A673 (cell line): ENCODE measurements around the gene TTLL1. TPM values are rescaled to one million over a fixed set of nuclear protein-coding genes. Genes with fewer than 3 reads are reported as not detected.
A peak's percentile ranks its signal among the peaks of the same experiment; 100 is the strongest.

Source experiments
- BruUV-seq: library from RNA; stranded (reverse); fragments of 400-500 nt; replicated peaks from 2 replicates; lab custom pipeline; 2021; lab: Mats Ljungman, UMichigan
- CTCF ChIA-PET: fragments of 300-600 bp; sonication (Branson Sonifier 250); formaldehyde crosslinking; loops from one replicate; lab custom pipeline; 2022; ENCODE audit warnings: antibody characterized with exemption; lab: Charles Lee
- POLR2A ChIA-PET: fragments of 300-600 bp; sonication (Branson Sonifier 250); formaldehyde crosslinking; loops from one replicate; lab custom pipeline; 2022; ENCODE audit warnings: antibody characterized with exemption; ENCODE audit not compliant: low non-redundant PET; lab: Charles Lee
- DNase-seq: peaks from one replicate; pipeline ENCODE4 v3.0.0-alpha.2; 2015; ENCODE audit warnings: low spot score
- H3K27ac ChIP-seq: fragments of 200-600 bp; sonication (generic); 2 replicates; pipeline ENCODE4 v1.5.1; 2016; ENCODE audit warnings: mixed run types, low read depth, mild to moderate bottlenecking, mixed read lengths, antibody characterized with exemption, low read length; ENCODE audit not compliant: poor library complexity, severe bottlenecking
- H3K27me3 ChIP-seq: fragments of 200-600 bp; sonication (generic); replicated peaks from 2 replicates; pipeline ENCODE4 v1.6.1; 2017; ENCODE audit warnings: mixed run types, low read depth, mild to moderate bottlenecking, mixed read lengths, antibody characterized with exemption, low read length; ENCODE audit not compliant: insufficient read depth, poor library complexity
- H3K36me3 ChIP-seq: fragments of 200-600 bp; sonication (generic); 2 replicates; pipeline ENCODE4 v1.6.1; 2016; ENCODE audit warnings: mixed run types, mild to moderate bottlenecking, mixed read lengths, antibody characterized with exemption, low read length; ENCODE audit not compliant: insufficient read depth, poor library complexity, severe bottlenecking
- H3K4me1 ChIP-seq: fragments of 200-600 bp; sonication (generic); 2 replicates; pipeline ENCODE4 v1.6.1; 2017; ENCODE audit warnings: mixed run types, mild to moderate bottlenecking, mixed read lengths, antibody characterized with exemption, low read length; ENCODE audit not compliant: insufficient read depth, poor library complexity, severe bottlenecking
- H3K4me3 ChIP-seq: fragments of 200-600 bp; sonication (generic); 2 replicates; pipeline ENCODE4 v1.5.1; 2016; ENCODE audit warnings: low read depth, mixed run types, mild to moderate bottlenecking, mixed read lengths, low read length; ENCODE audit not compliant: poor library complexity, severe bottlenecking
- H3K9me3 ChIP-seq: fragments of 200-600 bp; sonication (generic); 2 replicates; pipeline ENCODE4 v1.6.1; 2016; ENCODE audit warnings: mixed run types, low read depth, mild to moderate bottlenecking, mixed read lengths, antibody characterized with exemption, low read length; ENCODE audit not compliant: poor library complexity, severe bottlenecking
- CTCF ChIP-seq: fragments of 300-800, 200-600 bp; sonication (generic); conservative IDR thresholded peaks from 2 replicates; pipeline ENCODE4 v1.5.1; 2017; ENCODE audit warnings: low read depth, mild to moderate bottlenecking, antibody characterized with exemption, low read length, moderate library complexity, mixed read lengths
- EZH2 ChIP-seq: fragments of 200-600 bp; sonication (generic); IDR thresholded peaks from 2 replicates; pipeline ENCODE4 v1.6.1; 2017; ENCODE audit warnings: borderline replicate concordance, low read depth, mild to moderate bottlenecking, mixed read lengths, antibody characterized with exemption, low read length; ENCODE audit not compliant: poor library complexity, severe bottlenecking
- intact Hi-C: fragments of 100-400 bp; cut with micrococcal nuclease; formaldehyde crosslinking; loops from one replicate; pipeline ENCODE4 v1.10.0; 2022; ENCODE audit not compliant: unreplicated experiment
- total RNA-seq: library from RNA; stranded (reverse); gene quantifications from 2 replicates; pipeline ENCODE4 v1.2.3, GENCODE V29; 2021

Gene TTLL1
- total RNA-seq, 1 experiment from 2014 or later, result 6.4 TPM

- TF ChIP-seq EZH2 (no peak), CTCF (no peak)
- Histone ChIP-seq H3K4me3 (no peak overlapping the region), H3K36me3 (no peaks in the 10 kb centered on the region), H3K27ac (no peak overlapping the region), H3K27me3 (no peaks in the 10 kb centered on the region), H3K9me3 (no peaks in the 10 kb centered on the region), H3K4me1 (no peaks in the 10 kb centered on the region)
- DNase-seq, result no peak
- ChIA-PET POLR2A (no interaction called here), CTCF (no interaction called here)
- BruUV-seq, result no TSS peak
- intact Hi-C loops, result no loop called here
These were observed 41.6 kb downstream of the TTLL1 start for GRCh38 chr22:43047605-43048004.

DNA sequence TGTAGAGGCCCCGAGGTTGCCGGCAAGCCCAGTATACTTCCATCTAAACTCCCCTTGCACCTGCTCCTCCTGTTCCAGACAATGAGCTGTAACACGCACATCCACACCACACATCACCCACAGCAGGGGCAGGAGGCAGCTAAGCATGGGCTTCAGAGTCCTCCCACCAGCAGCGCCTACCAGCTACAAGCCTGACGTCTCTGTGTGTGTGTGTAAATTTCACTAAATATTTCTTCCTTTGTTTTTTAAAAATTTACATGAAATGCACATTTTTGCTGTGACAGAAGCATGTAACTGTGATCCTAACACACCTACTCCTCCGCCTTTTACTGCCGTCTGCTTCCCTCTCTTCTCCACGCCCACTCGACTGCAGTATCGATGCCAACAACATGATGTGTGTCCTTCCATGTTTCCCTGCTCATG, 44.9 kb downstream of the TTLL1 start:
- no peaks in the 10 kb centered on the region for H3K36me3 ChIP-seq
- CTCF ChIA-PET, result no interaction called here
- BruUV-seq, result no TSS peak
- no peak for TF ChIP-seq EZH2
- no peak for TF ChIP-seq CTCF
- H3K27ac ChIP-seq, result no peak overlapping the region
- intact Hi-C loops, result no loop called here
- POLR2A ChIA-PET, result no interaction called here
- H3K9me3 ChIP-seq, result no peaks in the 10 kb centered on the region
- no peaks in the 10 kb centered on the region for H3K27me3 ChIP-seq
- no peak for DNase-seq
- no peak overlapping the region for H3K4me3 ChIP-seq
- peaks cover 6% of the 10 kb centered on the region for H3K4me1 ChIP-seq

GRCh38 chr22:43042101-43042780, 47.0 kb downstream of the TTLL1 start:
- no peak overlapping the region for H3K27ac ChIP-seq
- POLR2A ChIA-PET, result no interaction called here

More at GRCh38 chr22:43042101-43042780, 47.0 kb downstream of the TTLL1 start:
- BruUV-seq, result no TSS peak
- intact Hi-C loops, result no loop called here
- no peak overlapping the region for H3K4me3 ChIP-seq
- TF ChIP-seq CTCF (no peak), EZH2 (no peak)
- no peaks in the 10 kb centered on the region for H3K36me3 ChIP-seq
- H3K27me3 ChIP-seq, result no peaks in the 10 kb centered on the region
- CTCF ChIA-PET, result no interaction called here
- DNase-seq, result peak; percentile 51
- H3K4me1 ChIP-seq, result peaks cover 6% of the 10 kb centered on the region
- no peaks in the 10 kb centered on the region for H3K9me3 ChIP-seq
